Caco-2 (cell line): ENCODE results near the gene PDS5B. TPM values are rescaled to one million over a fixed set of nuclear protein-coding genes. Genes with fewer than 3 reads are reported as not detected.
"Not testable (repeated sequence)": the region's sequence is repeated elsewhere in the genome, so short reads cannot be mapped to it uniquely, and the experiment has no call there.

Experiments
- BruUV-seq: library from RNA; stranded (reverse); fragments of 400-500 nt; replicated peaks from 2 replicates; lab custom pipeline; 2021; lab: Mats Ljungman, UMichigan
- CTCF ChIA-PET: fragments of 300-600 bp; sonication (Branson Sonifier 250); formaldehyde crosslinking; loops from one replicate; lab custom pipeline; 2022; ENCODE audit warnings: antibody characterized with exemption; lab: Charles Lee
- POLR2A ChIA-PET: fragments of 300-600 bp; sonication (Branson Sonifier 250); formaldehyde crosslinking; loops from one replicate; lab custom pipeline; 2022; ENCODE audit warnings: antibody characterized with exemption; lab: Charles Lee
- DNase-seq, 2 experiments: peaks; one replicate each; pipeline versions ENCODE4 v3.0.0 to v3.0.0-alpha.2; 2020 to 2022
- H3K27me3 ChIP-seq: replicated peaks from 2 replicates; pipeline ENCODE4 v1.6.0; 2011; ENCODE audit warnings: low read length; ENCODE audit not compliant: control insufficient read depth, insufficient read depth
- H3K36me3 ChIP-seq: 2 replicates; pipeline ENCODE4 v1.5.1; 2011; ENCODE audit warnings: low read length; ENCODE audit not compliant: control insufficient read depth, insufficient read depth
- H3K4me1 ChIP-seq: fragments of 250-450 bp; sonication (Bioruptor Pico); 2 replicates; pipeline ENCODE4 v1.5.1; 2020; ENCODE audit warnings: mild to moderate bottlenecking
- H3K4me3 ChIP-seq: 2 replicates; pipeline ENCODE4 v1.5.1; 2011; ENCODE audit warnings: low read depth, mild to moderate bottlenecking, control low read depth, low read length
- H3K9me3 ChIP-seq: fragments of 250-450 bp; sonication (Bioruptor Pico); 2 replicates; pipeline ENCODE4 v1.5.1; 2020; ENCODE audit warnings: mild to moderate bottlenecking, moderate library complexity
- H3K27ac Mint-ChIP-seq: one replicate; pipeline ENCODE4 v1.8.0; 2022; ENCODE audit warnings: mixed read lengths; ENCODE audit not compliant: unreplicated experiment
- H3K27me3 Mint-ChIP-seq: one replicate; pipeline ENCODE4 v1.8.0; 2022; ENCODE audit warnings: mixed read lengths; ENCODE audit not compliant: insufficient read depth, unreplicated experiment
- H3K36me3 Mint-ChIP-seq: one replicate; pipeline ENCODE4 v1.8.0; 2022; ENCODE audit warnings: mild to moderate bottlenecking, mixed read lengths; ENCODE audit not compliant: insufficient read depth, unreplicated experiment
- H3K4me1 Mint-ChIP-seq: one replicate; pipeline ENCODE4 v1.8.0; 2022; ENCODE audit warnings: low read depth, mixed read lengths; ENCODE audit not compliant: unreplicated experiment
- H3K4me3 Mint-ChIP-seq: one replicate; pipeline ENCODE4 v1.8.0; 2022; ENCODE audit warnings: mild to moderate bottlenecking, moderate library complexity, mixed read lengths; ENCODE audit not compliant: unreplicated experiment
- H3K9me3 Mint-ChIP-seq: one replicate; pipeline ENCODE4 v1.8.0; 2022; ENCODE audit warnings: mixed read lengths; ENCODE audit not compliant: unreplicated experiment
- CTCF ChIP-seq, 2 experiments: fragments of 200-600 bp in 1 of 2; IDR thresholded peaks; 1 replicate in 1 of 2; 2 replicates in 1 of 2; pipeline versions ENCODE4 v1.5.1 to v1.8.0; 2011 to 2022; ENCODE audit warnings: antibody characterized with exemption in 1 of 2, control low read depth in 1 of 2, inconsistent platforms in 1 of 2, low read depth in 1 of 2, low read length in 1 of 2, mild to moderate bottlenecking in 1 of 2, moderate library complexity in 1 of 2; ENCODE audit not compliant: insufficient read depth in 1 of 2, severe bottlenecking in 1 of 2, unreplicated experiment in 1 of 2
- intact Hi-C: fragments of 100-400 bp; cut with micrococcal nuclease; formaldehyde crosslinking; loops from one replicate; pipeline ENCODE4 v1.10.0; 2022; ENCODE audit not compliant: unreplicated experiment
- total RNA-seq: library from RNA; stranded (reverse); gene quantifications from 2 replicates; pipeline ENCODE4 v1.2.3, GENCODE V29; 2022

Gene PDS5B
- total RNA-seq, 1 experiment from 2014 or later: 54.9 TPM

GRCh38 chr13:32720026-32720425 lies 133.8 kb downstream of the PDS5B start:
- Mint-ChIP-seq H3K27ac (no peak overlapping the region), H3K36me3 (peaks cover 55% of the 10 kb centered on the region), H3K4me3 (no peak overlapping the region), H3K9me3 (no peaks in the 10 kb centered on the region), H3K4me1 (no peaks in the 10 kb centered on the region), H3K27me3 (no peaks in the 10 kb centered on the region)
- intact Hi-C loops: no loop called here
- Histone ChIP-seq H3K4me3 (no peak overlapping the region), H3K36me3 (no peaks in the 10 kb centered on the region; the same call in 1 of the 2 replicates), H3K9me3 (peaks cover 16% of the 10 kb centered on the region), H3K4me1 (no peaks in the 10 kb centered on the region), H3K27me3 (no peaks in the 10 kb centered on the region)
- ChIA-PET POLR2A (no interaction called here), CTCF (no interaction called here)
- TF ChIP-seq CTCF (IDR thresholded peaks at IDR 0.05; ENCODE audit: insufficient read depth in 1 of 2, low read depth in 1 of 2, low read length in 1 of 2, severe bottlenecking in 1 of 2, unreplicated experiment in 1 of 2): no peak
- no peak for DNase-seq
- no TSS peak for BruUV-seq

GRCh38 chr13:32721131-32722034 lies 135.1 kb downstream of the PDS5B start:
- peaks cover 41% of the 10 kb centered on the region for H3K36me3 Mint-ChIP-seq
- H3K36me3 ChIP-seq, POLR2A ChIA-PET, DNase-seq, BruUV-seq, H3K4me1 ChIP-seq, CTCF ChIA-PET, H3K4me3 ChIP-seq, H3K9me3 Mint-ChIP-seq, intact Hi-C loops, H3K27ac Mint-ChIP-seq, H3K27me3 ChIP-seq, H3K4me3 Mint-ChIP-seq, H3K27me3 Mint-ChIP-seq, H3K4me1 Mint-ChIP-seq: not testable (repeated sequence)
- peaks cover 10% of the 10 kb centered on the region; the same call in 1 of the 2 replicates for H3K9me3 ChIP-seq

GRCh38 chr13:32722340-32722739 lies 136.1 kb downstream of the PDS5B start:
- TF ChIP-seq CTCF (IDR thresholded peaks at IDR 0.05; ENCODE audit: insufficient read depth in 1 of 2, low read depth in 1 of 2, low read length in 1 of 2, severe bottlenecking in 1 of 2, unreplicated experiment in 1 of 2): no peak
- CTCF ChIA-PET: no interaction called here
- peaks cover 10% of the 10 kb centered on the region; the same call in 1 of the 2 replicates for H3K9me3 ChIP-seq
- intact Hi-C loops: no loop called here
- peaks cover 40% of the 10 kb centered on the region for H3K36me3 Mint-ChIP-seq
- POLR2A ChIA-PET: no interaction called here
- no peaks in the 10 kb centered on the region for H3K36me3 ChIP-seq
- no peaks in the 10 kb centered on the region for H3K27me3 ChIP-seq
- H3K4me1 ChIP-seq: no peaks in the 10 kb centered on the region
- BruUV-seq: no TSS peak
- H3K27ac Mint-ChIP-seq: no peak overlapping the region
- H3K4me3 ChIP-seq: no peak overlapping the region
- H3K4me3 Mint-ChIP-seq: no peak overlapping the region
- no peaks in the 10 kb centered on the region for H3K27me3 Mint-ChIP-seq
- DNase-seq: no peak
- no peaks in the 10 kb centered on the region for H3K4me1 Mint-ChIP-seq
- H3K9me3 Mint-ChIP-seq: no peaks in the 10 kb centered on the region
